SK-N-SH (cell line): ENCODE data around the gene BCL11B. TPM values are rescaled to one million over a fixed set of nuclear protein-coding genes. Genes with fewer than 3 reads are reported as not detected.

Experiments used
- CTCF ChIA-PET: fragments of 300-600, 350-600 bp; formaldehyde crosslinking; extraction: SDS; loops from one replicate; lab custom pipeline; 2021; lab: Yijun Ruan, JAX
- POLR2A ChIA-PET: fragments of 350-600 bp; sonication (Branson Sonifier 250); formaldehyde crosslinking; extraction: SDS; loops from one replicate; lab custom pipeline; 2020; ENCODE audit warnings: antibody characterized with exemption, inconsistent platforms; lab: Yijun Ruan, JAX
- DNase-seq: peaks from one replicate; pipeline ENCODE4 v3.0.0; 2012
- H2AFZ ChIP-seq: fragments of 200-600 bp; sonication (generic); 2 replicates; pipeline ENCODE4 v1.8.1; 2016; ENCODE audit warnings: antibody characterized with exemption, mild to moderate bottlenecking, low read depth
- H3F3A ChIP-seq: fragments of 200-600 bp; sonication (generic); replicated peaks from 2 replicates; pipeline ENCODE3; 2016; ENCODE audit warnings: antibody characterized with exemption, mild to moderate bottlenecking; ENCODE audit not compliant: insufficient read depth
- H3K27ac ChIP-seq, 2 experiments: fragments of 200-500 bp in 1 of 2; fragments of 200-600 bp in 1 of 2; sonication (Bioruptor generic) in 1 of 2; sonication (generic), shearing (Covaris generic) in 1 of 2; 2 replicates each; pipeline versions ENCODE4 v1.5.1 to v1.6.1; 2014 to 2016; ENCODE audit warnings: low read depth in 2 of 2, inconsistent platforms in 1 of 2, low read length in 1 of 2, mild to moderate bottlenecking in 1 of 2, mixed read lengths in 1 of 2
- H3K27me3 ChIP-seq: fragments of 200-600 bp; sonication (generic), shearing (Covaris generic); 2 replicates; pipeline ENCODE4 v1.6.1; 2016; ENCODE audit warnings: mixed run types; ENCODE audit not compliant: insufficient read depth
- H3K36me3 ChIP-seq, 2 experiments: fragments of 200-500 bp in 1 of 2; fragments of 200-600 bp in 1 of 2; sonication (Bioruptor generic) in 1 of 2; sonication (generic) in 1 of 2; replicated peaks in 1 of 2; 2 replicates each; pipeline versions ENCODE3 to v1.5.1; 2014 to 2016; ENCODE audit warnings: low read length in 1 of 2, mild to moderate bottlenecking in 1 of 2; ENCODE audit not compliant: insufficient read depth in 2 of 2, control insufficient read depth in 1 of 2
- H3K4me1 ChIP-seq, 2 experiments: fragments of 200-500 bp in 1 of 2; fragments of 200-600 bp in 1 of 2; sonication (Bioruptor generic) in 1 of 2; sonication (generic), shearing (Covaris generic) in 1 of 2; 2 replicates each; pipeline versions ENCODE4 v1.5.1 to v1.6.1; 2014 to 2016; ENCODE audit warnings: low read depth in 1 of 2, low read length in 1 of 2, mixed run types in 1 of 2; ENCODE audit not compliant: insufficient read depth in 2 of 2, control insufficient read depth in 1 of 2
- H3K4me2 ChIP-seq: fragments of 200-600 bp; sonication (generic), shearing (Covaris generic); 2 replicates; pipeline ENCODE4 v1.6.1; 2017; ENCODE audit warnings: mixed run types
- H3K4me3 ChIP-seq, 2 experiments: fragments of 200-500 bp in 1 of 2; fragments of 200-600 bp in 1 of 2; sonication (Bioruptor generic) in 1 of 2; sonication (generic), shearing (Covaris generic) in 1 of 2; 2 replicates each; pipeline versions ENCODE4 v1.5.1 to v1.8.1; 2014 to 2016; ENCODE audit warnings: low read depth in 2 of 2, inconsistent platforms in 1 of 2, low read length in 1 of 2, mild to moderate bottlenecking in 1 of 2, mixed read lengths in 1 of 2, moderate library complexity in 1 of 2
- H3K79me2 ChIP-seq: fragments of 200-600 bp; sonication (generic); 2 replicates; pipeline ENCODE4 v1.8.1; 2017; ENCODE audit warnings: mild to moderate bottlenecking; ENCODE audit not compliant: insufficient read depth
- H3K9ac ChIP-seq: fragments of 200-600 bp; sonication (generic); 2 replicates; pipeline ENCODE4 v1.6.1; 2017; ENCODE audit warnings: mixed run types
- H3K9me2 ChIP-seq: fragments of 200-600 bp; sonication (generic); 2 replicates; pipeline ENCODE4 v1.6.1; 2017; ENCODE audit warnings: mixed run types
- H3K9me3 ChIP-seq: fragments of 200-600 bp; sonication (generic); 2 replicates; pipeline ENCODE4 v1.6.1; 2017; ENCODE audit warnings: mixed run types, mild to moderate bottlenecking, moderate library complexity
- H4K20me1 ChIP-seq: fragments of 200-600 bp; sonication (generic); 2 replicates; pipeline ENCODE4 v1.6.1; 2017; ENCODE audit warnings: mild to moderate bottlenecking, mixed run types; ENCODE audit not compliant: insufficient read depth
- ELF1 ChIP-seq: IDR thresholded peaks from 2 replicates; pipeline ENCODE4 v1.4.0; 2012
- EP300 ChIP-seq, 2 experiments: IDR thresholded peaks; 2 replicates each; pipeline versions ENCODE4 v1.4.0 to v1.6.1; 2012; ENCODE audit warnings: borderline replicate concordance in 1 of 2, low read depth in 1 of 2, low read length in 1 of 2
- EZH2phosphoT487 ChIP-seq: fragments of 200-600 bp; sonication (generic); IDR thresholded peaks from 2 replicates; pipeline ENCODE4 v1.6.1; 2017; ENCODE audit warnings: low read depth, mixed run types, mild to moderate bottlenecking, antibody characterized with exemption, moderate library complexity, borderline replicate concordance
- FOSL2 ChIP-seq: IDR thresholded peaks from 2 replicates; pipeline ENCODE4 v1.4.0; 2012; ENCODE audit warnings: low read depth, mild to moderate bottlenecking, moderate library complexity, borderline replicate concordance
- FOXJ3 ChIP-seq: sonication (generic); formaldehyde crosslinking; IDR thresholded peaks from 2 replicates; pipeline ENCODE4 v1.5.1; 2020; ENCODE audit warnings: mild to moderate bottlenecking, missing genetic modification reagents
- JUND ChIP-seq: IDR thresholded peaks from 2 replicates; pipeline ENCODE4 v1.4.0; 2012
- NFIC ChIP-seq: IDR thresholded peaks from 2 replicates; pipeline ENCODE4 v1.4.0; 2012; ENCODE audit warnings: borderline replicate concordance
- RCOR1 ChIP-seq: fragments of 150-350 bp; IDR thresholded peaks from 2 replicates; pipeline ENCODE4 v1.6.1; 2017; ENCODE audit warnings: antibody characterized with exemption, low read length
- SIN3A ChIP-seq: IDR thresholded peaks from 2 replicates; pipeline ENCODE4 v1.6.1; 2012; ENCODE audit warnings: low read depth, mild to moderate bottlenecking, low read length, moderate library complexity, borderline replicate concordance
- WGBS: methylation state at CpG from one replicate; pipeline ENCODE4 v1.1.6; 2017; ENCODE audit warnings: low lambda C conversion rate; 5-methylcytosine and 5-hydroxymethylcytosine counted together
- polyA plus RNA-seq, 3 experiments: library from polyadenylated mRNA; depleted of rRNA; stranded (reverse); fragments of >200 nt; gene quantifications; 2 replicates each; pipeline ENCODE4 v1.2.3, GENCODE V29; 2012
- TF ChIP-seq, protein P1 (sequence below): IDR thresholded peaks from 2 replicates; pipeline ENCODE4; 2012
- TF ChIP-seq, protein P2 (sequence below): IDR thresholded peaks from 2 replicates; pipeline ENCODE4 v1.4.0; 2012; ENCODE audit warnings: low read depth, borderline replicate concordance
- TF ChIP-seq, protein P3 (sequence below): fragments of 150-350 bp; IDR thresholded peaks from 2 replicates; pipeline ENCODE4 v1.6.1; 2017; ENCODE audit warnings: antibody characterized with exemption, low read length, low read depth, borderline replicate concordance
- TF ChIP-seq, protein P4 (sequence below): IDR thresholded peaks from 2 replicates; pipeline ENCODE4 v1.4.0; 2012; ENCODE audit warnings: low read depth, borderline replicate concordance

The BCL11B gene
- polyA plus RNA-seq, 1 of the 3 experiments (the other 2 are of a cell fraction) = not detected

DNA sequence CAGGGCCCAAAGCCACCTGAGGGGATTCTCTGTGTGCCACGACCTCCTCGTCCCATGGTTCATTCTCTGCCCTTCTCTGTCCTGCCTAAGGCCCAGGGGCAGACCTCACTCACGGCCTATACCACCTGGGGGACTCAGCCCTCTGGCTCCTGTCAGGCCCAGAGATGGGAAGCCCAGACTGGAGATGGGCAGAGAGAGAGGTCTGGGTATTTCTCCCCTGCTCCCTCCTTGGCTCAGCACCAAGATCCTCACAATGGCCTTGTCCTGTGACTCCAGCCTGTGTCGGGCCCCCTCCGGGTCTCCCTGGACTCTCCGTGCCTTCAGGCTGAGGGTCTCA, 46.9 kb upstream of the BCL11B start:
- H3K4me2 ChIP-seq = no peak overlapping the region
- 27% methylated on average over 5 of the region's 6 CpGs for WGBS
- no peak overlapping the region for H3K9ac ChIP-seq
- no peak for TF ChIP-seq SIN3A
- TF ChIP-seq EZH2phosphoT487 = no peak
- no peak for TF ChIP-seq FOSL2
- no peak for TF ChIP-seq JUND
- TF ChIP-seq NFIC = no peak
- no peak for TF ChIP-seq ELF1
- TF ChIP-seq, protein P1, sequence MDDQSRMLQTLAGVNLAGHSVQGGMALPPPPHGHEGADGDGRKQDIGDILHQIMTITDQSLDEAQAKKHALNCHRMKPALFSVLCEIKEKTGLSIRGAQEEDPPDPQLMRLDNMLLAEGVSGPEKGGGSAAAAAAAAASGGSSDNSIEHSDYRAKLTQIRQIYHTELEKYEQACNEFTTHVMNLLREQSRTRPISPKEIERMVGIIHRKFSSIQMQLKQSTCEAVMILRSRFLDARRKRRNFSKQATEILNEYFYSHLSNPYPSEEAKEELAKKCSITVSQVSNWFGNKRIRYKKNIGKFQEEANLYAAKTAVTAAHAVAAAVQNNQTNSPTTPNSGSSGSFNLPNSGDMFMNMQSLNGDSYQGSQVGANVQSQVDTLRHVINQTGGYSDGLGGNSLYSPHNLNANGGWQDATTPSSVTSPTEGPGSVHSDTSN = no peak
- no peak for TF ChIP-seq FOXJ3 (CRISPR knock-in tag)
- TF ChIP-seq, protein P2, sequence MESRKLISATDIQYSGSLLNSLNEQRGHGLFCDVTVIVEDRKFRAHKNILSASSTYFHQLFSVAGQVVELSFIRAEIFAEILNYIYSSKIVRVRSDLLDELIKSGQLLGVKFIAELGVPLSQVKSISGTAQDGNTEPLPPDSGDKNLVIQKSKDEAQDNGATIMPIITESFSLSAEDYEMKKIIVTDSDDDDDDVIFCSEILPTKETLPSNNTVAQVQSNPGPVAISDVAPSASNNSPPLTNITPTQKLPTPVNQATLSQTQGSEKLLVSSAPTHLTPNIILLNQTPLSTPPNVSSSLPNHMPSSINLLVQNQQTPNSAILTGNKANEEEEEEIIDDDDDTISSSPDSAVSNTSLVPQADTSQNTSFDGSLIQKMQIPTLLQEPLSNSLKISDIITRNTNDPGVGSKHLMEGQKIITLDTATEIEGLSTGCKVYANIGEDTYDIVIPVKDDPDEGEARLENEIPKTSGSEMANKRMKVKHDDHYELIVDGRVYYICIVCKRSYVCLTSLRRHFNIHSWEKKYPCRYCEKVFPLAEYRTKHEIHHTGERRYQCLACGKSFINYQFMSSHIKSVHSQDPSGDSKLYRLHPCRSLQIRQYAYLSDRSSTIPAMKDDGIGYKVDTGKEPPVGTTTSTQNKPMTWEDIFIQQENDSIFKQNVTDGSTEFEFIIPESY = no peak
- TF ChIP-seq, all 33 proteins: peak for 0
- H3K9me2 ChIP-seq = no peaks in the 10 kb centered on the region
- peaks cover 38% of the 10 kb centered on the region for H3K27me3 ChIP-seq
- no peaks in the 10 kb centered on the region for H4K20me1 ChIP-seq
- H3K27ac ChIP-seq = no peak overlapping the region
- no peak for DNase-seq
- no peaks in the 10 kb centered on the region for H3K79me2 ChIP-seq
- no peaks in the 10 kb centered on the region for H3F3A ChIP-seq
- no peak overlapping the region for H3K4me3 ChIP-seq
- H2AFZ ChIP-seq = no peak overlapping the region
- H3K36me3 ChIP-seq = no peaks in the 10 kb centered on the region
- no peaks in the 10 kb centered on the region; a peak in 1 of 4 replicates for H3K4me1 ChIP-seq
- POLR2A ChIA-PET = no interaction called here
- H3K9me3 ChIP-seq = no peaks in the 10 kb centered on the region
- CTCF ChIA-PET = interaction anchor here (1.4 to 2.5 kb wide), 3 partner anchors 10 to 51 kb away, joined by 3 to 12 read pairs (median 5); no protein-coding TSS in a partner anchor

DNA sequence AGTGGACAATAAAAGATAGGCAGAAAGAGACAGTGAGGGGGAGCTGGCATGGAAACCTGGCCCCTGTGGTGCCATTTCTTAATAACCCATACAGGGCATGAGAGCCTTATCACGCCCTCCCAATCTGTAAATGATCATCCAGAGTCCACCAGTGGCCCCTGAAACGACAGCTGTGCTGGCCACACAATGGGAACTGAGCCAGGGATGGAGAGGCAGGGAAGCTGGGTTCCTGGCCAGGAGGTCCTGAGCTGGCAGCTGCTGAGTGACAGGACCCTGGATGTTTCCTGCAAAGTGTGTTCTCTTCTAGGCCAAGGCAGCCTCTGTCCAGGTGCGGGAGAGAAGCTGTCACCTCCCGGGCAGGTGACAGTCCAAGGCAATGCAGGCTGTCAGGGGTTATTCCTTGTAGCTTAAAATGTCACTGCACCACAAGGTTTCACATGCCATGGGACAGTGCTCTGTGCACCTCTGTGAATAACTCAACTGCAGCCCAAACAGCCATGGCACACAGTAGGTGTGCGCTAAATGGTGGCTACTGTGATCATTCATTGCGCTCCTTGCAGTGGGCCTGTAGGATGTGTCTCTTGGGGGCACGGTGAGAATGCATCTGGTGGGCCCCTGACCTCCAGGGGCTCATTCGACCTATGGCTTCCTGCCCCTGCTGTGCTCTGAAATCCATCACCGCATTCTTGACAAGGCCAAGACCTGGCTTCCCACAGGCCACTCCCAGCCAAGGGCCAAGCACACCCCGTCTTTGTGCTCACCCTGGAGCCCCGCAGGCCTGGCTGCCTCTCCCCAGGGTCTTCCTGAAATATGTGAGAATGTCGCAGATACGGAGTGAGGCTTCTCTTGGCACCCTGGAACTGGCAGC, 46.3 kb upstream of the BCL11B start:
- Histone ChIP-seq H3K27ac (no peak overlapping the region), H3K4me2 (no peak overlapping the region), H3K4me1 (no peaks in the 10 kb centered on the region; a peak in 1 of 4 replicates), H3K36me3 (no peaks in the 10 kb centered on the region), H3K4me3 (no peak overlapping the region), H3K27me3 (peaks cover 38% of the 10 kb centered on the region), H3K9me2 (no peaks in the 10 kb centered on the region), H2AFZ (no peak overlapping the region), H3F3A (no peaks in the 10 kb centered on the region), H3K9ac (no peak overlapping the region), H3K9me3 (no peaks in the 10 kb centered on the region), H4K20me1 (no peaks in the 10 kb centered on the region), H3K79me2 (no peaks in the 10 kb centered on the region)
- POLR2A ChIA-PET = no interaction called here
- no peak for DNase-seq
- TF ChIP-seq, protein P3, sequence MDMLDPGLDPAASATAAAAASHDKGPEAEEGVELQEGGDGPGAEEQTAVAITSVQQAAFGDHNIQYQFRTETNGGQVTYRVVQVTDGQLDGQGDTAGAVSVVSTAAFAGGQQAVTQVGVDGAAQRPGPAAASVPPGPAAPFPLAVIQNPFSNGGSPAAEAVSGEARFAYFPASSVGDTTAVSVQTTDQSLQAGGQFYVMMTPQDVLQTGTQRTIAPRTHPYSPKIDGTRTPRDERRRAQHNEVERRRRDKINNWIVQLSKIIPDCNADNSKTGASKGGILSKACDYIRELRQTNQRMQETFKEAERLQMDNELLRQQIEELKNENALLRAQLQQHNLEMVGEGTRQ = no peak
- TF ChIP-seq, protein P4, sequence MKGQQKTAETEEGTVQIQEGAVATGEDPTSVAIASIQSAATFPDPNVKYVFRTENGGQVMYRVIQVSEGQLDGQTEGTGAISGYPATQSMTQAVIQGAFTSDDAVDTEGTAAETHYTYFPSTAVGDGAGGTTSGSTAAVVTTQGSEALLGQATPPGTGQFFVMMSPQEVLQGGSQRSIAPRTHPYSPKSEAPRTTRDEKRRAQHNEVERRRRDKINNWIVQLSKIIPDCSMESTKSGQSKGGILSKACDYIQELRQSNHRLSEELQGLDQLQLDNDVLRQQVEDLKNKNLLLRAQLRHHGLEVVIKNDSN = no peak
- TF ChIP-seq FOSL2 (no peak), RCOR1 (no peak), EP300 (IDR thresholded peaks at IDR 0.05; ENCODE audit: borderline replicate concordance in 1 of 2, low read depth in 1 of 2, low read length in 1 of 2) (no peak)
- CTCF ChIA-PET = interaction anchor here (1.1 to 2.5 kb wide), 2 partner anchors 24 to 98 kb away, joined by 3 to 12 read pairs; no protein-coding TSS in a partner anchor
- WGBS = 16% methylated on average over 7 of the region's 13 CpGs
